Glutamatergic neuron (in vitro differentiated cells): Measurements from ENCODE around the gene NPVF. TPM values are rescaled to one million over a fixed set of nuclear protein-coding genes. Genes with fewer than 3 reads are reported as not detected.

Source experiments
- DNase-seq: peaks from one replicate; pipeline ENCODE4 v3.0.0; 2022
- H3K27ac Mint-ChIP-seq: one replicate; pipeline ENCODE4 v1.8.0; 2020; ENCODE audit warnings: mild to moderate bottlenecking, mixed read lengths, inconsistent platforms; ENCODE audit not compliant: unreplicated experiment
- H3K27me3 Mint-ChIP-seq: one replicate; pipeline ENCODE4 v1.8.0; 2020; ENCODE audit warnings: mild to moderate bottlenecking, moderate library complexity, mixed read lengths, inconsistent platforms; ENCODE audit not compliant: unreplicated experiment
- H3K36me3 Mint-ChIP-seq: one replicate; pipeline ENCODE4 v1.8.0; 2020; ENCODE audit warnings: mild to moderate bottlenecking, mixed read lengths, inconsistent platforms; ENCODE audit not compliant: unreplicated experiment
- H3K4me1 Mint-ChIP-seq: one replicate; pipeline ENCODE4 v1.8.0; 2020; ENCODE audit warnings: mild to moderate bottlenecking, low read depth, mixed read lengths, inconsistent platforms; ENCODE audit not compliant: unreplicated experiment
- H3K4me3 Mint-ChIP-seq: one replicate; pipeline ENCODE4 v1.8.0; 2020; ENCODE audit warnings: mild to moderate bottlenecking, mixed read lengths, inconsistent platforms; ENCODE audit not compliant: unreplicated experiment
- H3K9me3 Mint-ChIP-seq: one replicate; pipeline ENCODE4 v1.8.0; 2020; ENCODE audit warnings: mild to moderate bottlenecking, moderate library complexity, mixed read lengths, inconsistent platforms; ENCODE audit not compliant: unreplicated experiment
- CTCF ChIP-seq: fragments of 200-600 bp; sonication (generic); IDR thresholded peaks from one replicate; pipeline ENCODE4 v1.5.0; 2021; ENCODE audit not compliant: partially characterized antibody, unreplicated experiment
- total RNA-seq: library from RNA; stranded (reverse); fragmentation: NEBNext Ultra II Directional; extraction: Animal tissue kit (Norgen Biotek cat#: 25700); gene quantifications from one replicate; pipeline ENCODE4 v1.2.1, GENCODE V29; 2021; ENCODE audit not compliant: unreplicated experiment

NPVF gene
- total RNA-seq, 1 donor from 2014 or later = not detected

- Mint-ChIP-seq H3K27me3 (peaks cover 3% of the 10 kb centered on the region), H3K9me3 (no peaks in the 10 kb centered on the region)
Measured at GRCh38 chr7:25207887-25208286, 20.4 kb downstream of the NPVF start.

GRCh38 chr7:25206765-25207164 lies 21.5 kb downstream of the NPVF start:
- Mint-ChIP-seq H3K4me1 (no peaks in the 10 kb centered on the region), H3K36me3 (peaks cover 4% of the 10 kb centered on the region), H3K4me3 (no peak overlapping the region)

More at GRCh38 chr7:25207887-25208286, 20.4 kb downstream of the NPVF start:
- no peak for TF ChIP-seq CTCF
- Mint-ChIP-seq H3K4me1 (no peaks in the 10 kb centered on the region), H3K27ac (no peak overlapping the region), H3K4me3 (no peak overlapping the region), H3K36me3 (peaks cover 4% of the 10 kb centered on the region)
- DNase-seq = no peak

GRCh38 chr7:25196132-25196896 lies 32.0 kb downstream of the NPVF start:
- Mint-ChIP-seq H3K9me3 (peaks cover 3% of the 10 kb centered on the region), H3K27me3 (peaks cover 2% of the 10 kb centered on the region), H3K27ac (no peak overlapping the region), H3K36me3 (peaks cover 24% of the 10 kb centered on the region), H3K4me3 (no peak overlapping the region), H3K4me1 (no peaks in the 10 kb centered on the region)
- DNase-seq = no peak
- no peak for TF ChIP-seq CTCF

More at GRCh38 chr7:25206765-25207164, 21.5 kb downstream of the NPVF start:
- no peak overlapping the region for H3K27ac Mint-ChIP-seq
- no peak for DNase-seq
- no peaks in the 10 kb centered on the region for H3K9me3 Mint-ChIP-seq
- no peak for TF ChIP-seq CTCF
- peaks cover 3% of the 10 kb centered on the region for H3K27me3 Mint-ChIP-seq

GRCh38 chr7:25194036-25194435 lies 34.2 kb downstream of the NPVF start:
- Mint-ChIP-seq H3K27ac (no peak overlapping the region), H3K4me3 (no peak overlapping the region), H3K27me3 (peaks cover 2% of the 10 kb centered on the region), H3K9me3 (peaks cover 3% of the 10 kb centered on the region), H3K36me3 (peaks cover 24% of the 10 kb centered on the region), H3K4me1 (no peaks in the 10 kb centered on the region)
- DNase-seq = no peak
- no peak for TF ChIP-seq CTCF

GRCh38 chr7:25192043-25192442 lies 36.2 kb downstream of the NPVF start:
- no peak for TF ChIP-seq CTCF
- Mint-ChIP-seq H3K36me3 (peaks cover 24% of the 10 kb centered on the region), H3K4me3 (no peak overlapping the region), H3K4me1 (no peaks in the 10 kb centered on the region), H3K27ac (no peak overlapping the region), H3K9me3 (peaks cover 3% of the 10 kb centered on the region), H3K27me3 (peaks cover 2% of the 10 kb centered on the region)
- no peak for DNase-seq
